ENCODE measurements around the gene TCEA2. TPM values are rescaled to one million over a fixed set of nuclear protein-coding genes. Genes with fewer than 3 reads are reported as not detected.
A peak's percentile ranks its signal among the peaks of the same experiment; 100 is the strongest.

TCEA2 gene
- total and polyA plus RNA-seq, 2 of the 13 experiments (the other 11 are each of a cell fraction or from before 2014, with no cell fraction given), result 28.1 to 33.7 TPM

DNA sequence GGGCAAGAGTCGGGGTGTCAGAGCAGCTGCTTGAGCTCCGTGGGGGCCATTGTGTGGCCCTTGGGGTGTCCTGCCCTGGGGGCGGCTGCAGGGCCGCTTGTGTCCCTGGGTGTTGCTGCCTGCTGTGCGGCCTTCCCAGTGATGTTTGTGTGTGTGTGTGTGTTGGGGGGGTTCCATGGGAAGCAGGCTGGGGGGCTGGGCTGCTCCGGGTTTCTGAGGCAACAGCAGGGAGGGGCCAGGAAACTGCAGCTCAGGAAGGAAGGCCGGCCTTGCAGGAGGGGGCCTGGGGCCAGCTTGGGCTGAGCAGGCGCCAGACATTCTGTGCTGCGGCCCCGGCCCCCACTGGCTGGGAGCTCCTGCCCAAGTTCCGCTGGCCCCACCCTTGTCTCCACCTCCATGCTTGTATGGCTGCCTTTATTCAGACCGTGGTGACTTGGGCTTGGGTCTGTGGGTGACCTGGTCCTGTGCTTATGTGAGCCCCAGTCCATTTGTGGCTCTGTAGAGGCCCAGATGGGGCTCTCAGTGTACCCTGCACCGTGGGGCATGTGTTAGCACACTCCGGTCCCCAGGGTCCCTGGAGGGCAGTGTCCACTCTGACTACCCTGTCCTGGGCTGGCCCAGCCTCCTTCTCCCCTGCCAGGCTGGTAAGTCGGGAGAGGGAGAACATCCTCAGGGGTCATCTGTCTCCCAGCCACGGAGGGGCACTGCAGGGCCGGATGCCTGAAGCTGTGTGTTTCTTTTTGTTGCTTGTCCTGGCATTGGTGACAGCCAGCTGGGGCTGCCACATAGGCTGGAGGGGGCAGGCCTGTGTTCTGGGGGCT, 8.9 kb upstream of the TCEA2 start (continued):
- TF ChIP-seq, protein P1, sequence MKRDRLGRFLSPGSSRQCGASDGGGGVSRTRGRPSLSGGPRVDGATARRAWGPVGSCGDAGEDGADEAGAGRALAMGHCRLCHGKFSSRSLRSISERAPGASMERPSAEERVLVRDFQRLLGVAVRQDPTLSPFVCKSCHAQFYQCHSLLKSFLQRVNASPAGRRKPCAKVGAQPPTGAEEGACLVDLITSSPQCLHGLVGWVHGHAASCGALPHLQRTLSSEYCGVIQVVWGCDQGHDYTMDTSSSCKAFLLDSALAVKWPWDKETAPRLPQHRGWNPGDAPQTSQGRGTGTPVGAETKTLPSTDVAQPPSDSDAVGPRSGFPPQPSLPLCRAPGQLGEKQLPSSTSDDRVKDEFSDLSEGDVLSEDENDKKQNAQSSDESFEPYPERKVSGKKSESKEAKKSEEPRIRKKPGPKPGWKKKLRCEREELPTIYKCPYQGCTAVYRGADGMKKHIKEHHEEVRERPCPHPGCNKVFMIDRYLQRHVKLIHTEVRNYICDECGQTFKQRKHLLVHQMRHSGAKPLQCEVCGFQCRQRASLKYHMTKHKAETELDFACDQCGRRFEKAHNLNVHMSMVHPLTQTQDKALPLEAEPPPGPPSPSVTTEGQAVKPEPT (CRISPR knock-in tag; IDR thresholded peaks at IDR 0.05; ENCODE audit: low read depth), result no peak; the same call in 1 of the 2 replicates
- peak; percentile 75; the same call in 1 of the 2 replicates for TF ChIP-seq MAF1 (CRISPR knock-in tag; IDR thresholded peaks at IDR 0.05; ENCODE audit: borderline replicate concordance)
- TF ChIP-seq ISX (CRISPR knock-in tag; conservative IDR thresholded peaks at IDR 0.05), result no peak
- TF ChIP-seq, protein P2, sequence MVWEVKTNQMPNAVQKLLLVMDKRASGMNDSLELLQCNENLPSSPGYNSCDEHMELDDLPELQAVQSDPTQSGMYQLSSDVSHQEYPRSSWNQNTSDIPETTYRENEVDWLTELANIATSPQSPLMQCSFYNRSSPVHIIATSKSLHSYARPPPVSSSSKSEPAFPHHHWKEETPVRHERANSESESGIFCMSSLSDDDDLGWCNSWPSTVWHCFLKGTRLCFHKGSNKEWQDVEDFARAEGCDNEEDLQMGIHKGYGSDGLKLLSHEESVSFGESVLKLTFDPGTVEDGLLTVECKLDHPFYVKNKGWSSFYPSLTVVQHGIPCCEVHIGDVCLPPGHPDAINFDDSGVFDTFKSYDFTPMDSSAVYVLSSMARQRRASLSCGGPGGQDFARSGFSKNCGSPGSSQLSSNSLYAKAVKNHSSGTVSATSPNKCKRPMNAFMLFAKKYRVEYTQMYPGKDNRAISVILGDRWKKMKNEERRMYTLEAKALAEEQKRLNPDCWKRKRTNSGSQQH (CRISPR knock-in tag; IDR thresholded peaks at IDR 0.05; ENCODE audit: low read depth), result 0 out of 2 replicates have a peak, but pooled peaks have one; percentile 3
- TF ChIP-seq ZKSCAN8 (CRISPR knock-in tag; IDR thresholded peaks at IDR 0.05; ENCODE audit: borderline replicate concordance), result peak; percentile 83; the same call in 1 of the 2 replicates
- 0 out of 2 replicates have a peak, but pooled peaks have one; percentile 49 for TF ChIP-seq SMAD9 (CRISPR knock-in tag; IDR thresholded peaks at IDR 0.05)
- no peak for TF ChIP-seq ZNF460 (CRISPR knock-in tag; IDR thresholded peaks at IDR 0.05; ENCODE audit: borderline replicate concordance)
- no peak for TF ChIP-seq SRSF9 (IDR thresholded peaks at IDR 0.05; ENCODE audit: borderline replicate concordance, insufficient read depth, low read depth, low read length, poor library complexity, severe bottlenecking)
- peak; percentile 67; the same call in 1 of the 2 replicates for TF ChIP-seq ZNF564 (CRISPR knock-in tag; IDR thresholded peaks at IDR 0.05)
- TF ChIP-seq, protein P3, sequence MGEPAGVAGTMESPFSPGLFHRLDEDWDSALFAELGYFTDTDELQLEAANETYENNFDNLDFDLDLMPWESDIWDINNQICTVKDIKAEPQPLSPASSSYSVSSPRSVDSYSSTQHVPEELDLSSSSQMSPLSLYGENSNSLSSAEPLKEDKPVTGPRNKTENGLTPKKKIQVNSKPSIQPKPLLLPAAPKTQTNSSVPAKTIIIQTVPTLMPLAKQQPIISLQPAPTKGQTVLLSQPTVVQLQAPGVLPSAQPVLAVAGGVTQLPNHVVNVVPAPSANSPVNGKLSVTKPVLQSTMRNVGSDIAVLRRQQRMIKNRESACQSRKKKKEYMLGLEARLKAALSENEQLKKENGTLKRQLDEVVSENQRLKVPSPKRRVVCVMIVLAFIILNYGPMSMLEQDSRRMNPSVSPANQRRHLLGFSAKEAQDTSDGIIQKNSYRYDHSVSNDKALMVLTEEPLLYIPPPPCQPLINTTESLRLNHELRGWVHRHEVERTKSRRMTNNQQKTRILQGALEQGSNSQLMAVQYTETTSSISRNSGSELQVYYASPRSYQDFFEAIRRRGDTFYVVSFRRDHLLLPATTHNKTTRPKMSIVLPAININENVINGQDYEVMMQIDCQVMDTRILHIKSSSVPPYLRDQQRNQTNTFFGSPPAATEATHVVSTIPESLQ (CRISPR knock-in tag; conservative IDR thresholded peaks at IDR 0.05), result no peak
- TF ChIP-seq ARNT (IDR thresholded peaks at IDR 0.05), result no peak
- TF ChIP-seq ASH2L (IDR thresholded peaks at IDR 0.05; ENCODE audit: insufficient read length, low read depth, low read length), result peak; percentile 15
- peak; percentile 66 for TF ChIP-seq SMC3 (IDR thresholded peaks at IDR 0.05; ENCODE audit: low read length)
- TF ChIP-seq, protein P4, sequence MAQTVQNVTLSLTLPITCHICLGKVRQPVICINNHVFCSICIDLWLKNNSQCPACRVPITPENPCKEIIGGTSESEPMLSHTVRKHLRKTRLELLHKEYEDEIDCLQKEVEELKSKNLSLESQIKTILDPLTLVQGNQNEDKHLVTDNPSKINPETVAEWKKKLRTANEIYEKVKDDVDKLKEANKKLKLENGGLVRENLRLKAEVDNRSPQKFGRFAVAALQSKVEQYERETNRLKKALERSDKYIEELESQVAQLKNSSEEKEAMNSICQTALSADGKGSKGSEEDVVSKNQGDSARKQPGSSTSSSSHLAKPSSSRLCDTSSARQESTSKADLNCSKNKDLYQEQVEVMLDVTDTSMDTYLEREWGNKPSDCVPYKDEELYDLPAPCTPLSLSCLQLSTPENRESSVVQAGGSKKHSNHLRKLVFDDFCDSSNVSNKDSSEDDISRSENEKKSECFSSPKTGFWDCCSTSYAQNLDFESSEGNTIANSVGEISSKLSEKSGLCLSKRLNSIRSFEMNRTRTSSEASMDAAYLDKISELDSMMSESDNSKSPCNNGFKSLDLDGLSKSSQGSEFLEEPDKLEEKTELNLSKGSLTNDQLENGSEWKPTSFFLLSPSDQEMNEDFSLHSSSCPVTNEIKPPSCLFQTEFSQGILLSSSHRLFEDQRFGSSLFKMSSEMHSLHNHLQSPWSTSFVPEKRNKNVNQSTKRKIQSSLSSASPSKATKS (CRISPR knock-in tag; IDR thresholded peaks at IDR 0.05), result no peak
- no peak for TF ChIP-seq ZNF484 (CRISPR knock-in tag; IDR thresholded peaks at IDR 0.05; ENCODE audit: borderline replicate concordance, low read depth)
- TF ChIP-seq SP2 (CRISPR knock-in tag; IDR thresholded peaks at IDR 0.05), result no peak; the same call in 1 of the 2 replicates
- peak; percentile 34; the same call in 1 of the 2 replicates for TF ChIP-seq ZNF724P (CRISPR knock-in tag; IDR thresholded peaks at IDR 0.05; ENCODE audit: borderline replicate concordance)
- peak; percentile 62 for TF ChIP-seq PITX1 (CRISPR knock-in tag; IDR thresholded peaks at IDR 0.05)
- no peak for TF ChIP-seq ZNF75D (CRISPR knock-in tag; IDR thresholded peaks at IDR 0.05; ENCODE audit: borderline replicate concordance)
- TF ChIP-seq SOX5 (CRISPR knock-in tag; IDR thresholded peaks at IDR 0.05; ENCODE audit: borderline replicate concordance), result no peak; the same call in 1 of the 2 replicates
- TF ChIP-seq ELF3 (CRISPR knock-in tag; IDR thresholded peaks at IDR 0.05), result peak; percentile 87
- TF ChIP-seq NCOA5 (CRISPR knock-in tag; IDR thresholded peaks at IDR 0.05), result no peak
